CD8-positive, alpha-beta memory T cell (primary cell): ENCODE data around the gene ICAM2. TPM values are rescaled to one million over a fixed set of nuclear protein-coding genes. Genes with fewer than 3 reads are reported as not detected.
A peak's percentile ranks its signal among the peaks of the same experiment; 100 is the strongest.
"Not testable (repeated sequence)": the region's sequence is repeated elsewhere in the genome, so short reads cannot be mapped to it uniquely, and the experiment has no call there.

Experiments used
- CTCF ChIA-PET: fragments of 350-600 bp; sonication (Branson Sonifier 250); formaldehyde crosslinking; loops from one replicate; lab custom pipeline; 2021; ENCODE audit warnings: antibody characterized with exemption; lab: Charles Lee
- POLR2A ChIA-PET: fragments of 350-600 bp; sonication (Branson Sonifier 250); formaldehyde crosslinking; loops from one replicate; lab custom pipeline; 2021; ENCODE audit warnings: antibody characterized with exemption; lab: Charles Lee
- DNase-seq, 5 donors: peaks; one replicate each; pipeline versions ENCODE4 v3.0.0 to v3.0.0-alpha.2; 2020 to 2022; ENCODE audit warnings: mixed read lengths in 1 of 5
- H3K27ac ChIP-seq: one replicate; pipeline ENCODE4 v1.7.0; 2013; ENCODE audit warnings: low read depth, mild to moderate bottlenecking, low read length, moderate library complexity
- H3K27me3 ChIP-seq: 2 replicates; pipeline ENCODE4 v1.7.0; 2013; ENCODE audit warnings: low read length, mild to moderate bottlenecking; ENCODE audit not compliant: insufficient read depth, poor library complexity, severe bottlenecking
- H3K36me3 ChIP-seq: 2 replicates; pipeline ENCODE4 v1.7.0; 2013; ENCODE audit warnings: mild to moderate bottlenecking, low read length, moderate library complexity; ENCODE audit not compliant: insufficient read depth
- H3K4me1 ChIP-seq: 2 replicates; pipeline ENCODE4 v1.7.0; 2013; ENCODE audit warnings: mild to moderate bottlenecking, low read length, moderate library complexity; ENCODE audit not compliant: insufficient read depth
- H3K4me3 ChIP-seq: 2 replicates; pipeline ENCODE4 v1.7.0; 2013; ENCODE audit warnings: mild to moderate bottlenecking, low read length
- H3K9me3 ChIP-seq: 2 replicates; pipeline ENCODE4 v1.7.0; 2013; ENCODE audit warnings: mild to moderate bottlenecking, low read length
- H3K27ac Mint-ChIP-seq, 8 donors: one replicate each; pipeline ENCODE4 v1.8.0; 2020 to 2021; ENCODE audit warnings: mixed read lengths in 8 of 8, mild to moderate bottlenecking in 6 of 8, inconsistent platforms in 3 of 8, moderate library complexity in 3 of 8
- H3K27me3 Mint-ChIP-seq, 2 donors: one replicate each; pipeline ENCODE4 v1.8.0; 2020 to 2021; ENCODE audit warnings: mixed read lengths in 2 of 2, mild to moderate bottlenecking in 1 of 2, moderate library complexity in 1 of 2
- H3K36me3 Mint-ChIP-seq, 3 donors: one replicate each; pipeline ENCODE4 v1.8.0; 2020 to 2021; ENCODE audit warnings: mixed read lengths in 3 of 3, inconsistent platforms in 1 of 3, mild to moderate bottlenecking in 1 of 3
- H3K4me1 Mint-ChIP-seq, 3 donors: one replicate each; pipeline ENCODE4 v1.8.0; 2020 to 2021; ENCODE audit warnings: mixed read lengths in 3 of 3, inconsistent platforms in 1 of 3, mild to moderate bottlenecking in 1 of 3
- H3K4me3 Mint-ChIP-seq, 7 donors: one replicate each; pipeline ENCODE4 v1.8.0; 2020 to 2021; ENCODE audit warnings: mixed read lengths in 7 of 7, mild to moderate bottlenecking in 6 of 7, moderate library complexity in 4 of 7, inconsistent platforms in 2 of 7
- H3K9me3 Mint-ChIP-seq, 5 donors: one replicate each; pipeline ENCODE4 v1.8.0; 2020 to 2022; ENCODE audit warnings: mixed read lengths in 5 of 5, mild to moderate bottlenecking in 3 of 5, moderate library complexity in 2 of 5, inconsistent platforms in 1 of 5
- polyA plus RNA-seq: library from polyadenylated mRNA; unstranded; fragments of 300-500 nt; fragmentation: Illumina TruSeq; gene quantifications from one replicate; pipeline ENCODE4 v1.2.3, GENCODE V29; 2021
- total RNA-seq, 2 experiments: library from RNA; stranded (reverse); gene quantifications; one replicate each; pipeline ENCODE4 v1.2.3, GENCODE V29; 2021

Gene ICAM2
- total and polyA plus RNA-seq, 3 experiments from 2014 or later = 77.4 to 301 (median 80.7) TPM

DNA sequence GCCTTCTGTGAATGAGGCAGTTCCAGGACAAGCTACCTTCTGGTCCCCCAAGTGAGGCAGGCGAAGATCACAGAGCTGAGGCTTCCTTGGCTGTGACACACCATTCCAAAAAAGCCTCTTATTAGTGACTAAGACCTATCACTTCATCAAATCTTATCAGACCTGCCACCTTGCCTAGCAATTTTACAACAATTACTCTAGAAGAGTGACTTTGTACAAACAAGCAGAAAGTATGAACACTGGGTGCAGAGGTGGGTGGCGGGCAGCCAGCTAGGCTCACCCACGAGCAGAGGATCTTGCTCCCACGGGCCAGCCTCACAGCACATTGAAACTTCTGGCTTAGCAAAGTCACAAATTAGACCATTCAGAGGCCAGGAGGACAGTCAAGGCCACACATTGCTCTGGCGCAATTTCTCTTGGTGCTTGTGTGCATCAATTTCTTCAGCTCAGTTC lies 2.2 kb upstream of the ICAM2 start:
- Mint-ChIP-seq H3K4me1 (peaks cover 60 to 85% (median 67%) of the 10 kb centered on the region in 3 donors), H3K36me3 (peaks cover 0 to 10% (median 3%) of the 10 kb centered on the region in 3 donors), H3K27ac (peak overlapping the region; percentile 89 to 100 (median 99)), H3K4me3 (peak overlapping the region; percentile 58 to 87 (median 66)), H3K9me3 (peaks cover 0 to 2% (median 2%) of the 10 kb centered on the region in 5 donors), H3K27me3 (peaks cover 0 to 5% of the 10 kb centered on the region in 2 donors)
- no peak for DNase-seq
- CTCF ChIA-PET = interaction anchor here (0.8 to 15.0 kb wide), 4 partner anchors 28 to 111 kb away, joined by 3 to 246 read pairs (median 20); partner anchors contain the start of genes GH1 and PRR29
- H3K36me3 ChIP-seq = no peaks in the 10 kb centered on the region
- H3K27ac ChIP-seq = no peak overlapping the region
- no peak overlapping the region for H3K4me3 ChIP-seq
- H3K9me3 ChIP-seq = no peaks in the 10 kb centered on the region
- peaks cover 79% of the 10 kb centered on the region for H3K4me1 ChIP-seq
- POLR2A ChIA-PET = interaction anchor here (0.7 to 3.0 kb wide), 4 partner anchors 29 to 111 kb away, joined by 3 to 15 read pairs (median 5); partner anchors contain the start of gene ERN1
- no peaks in the 10 kb centered on the region for H3K27me3 ChIP-seq

DNA sequence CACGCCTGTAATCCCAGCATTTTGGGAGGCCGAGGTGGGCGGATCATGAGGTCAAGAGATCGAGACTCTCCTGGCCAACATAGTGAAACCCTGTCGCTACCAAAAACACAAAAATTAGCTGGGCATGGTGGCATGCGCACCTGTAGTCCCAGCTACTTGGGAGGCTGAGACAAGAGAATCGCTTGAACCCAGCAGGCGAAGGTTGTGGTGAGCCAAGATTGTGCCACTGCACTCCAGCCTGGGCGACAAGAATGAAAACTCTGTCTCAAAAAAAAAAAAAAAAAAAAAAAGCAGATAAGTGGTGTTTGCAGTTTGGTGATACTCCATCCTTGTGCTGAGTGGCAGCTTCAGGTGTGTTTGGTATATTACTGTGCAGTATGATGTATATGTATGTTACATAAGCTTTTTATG lies 877 bp downstream of the ICAM2 start:
- peak overlapping the region; percentile 96 to 100 (median 98) for H3K4me3 Mint-ChIP-seq
- peaks cover 66 to 89% (median 72%) of the 10 kb centered on the region in 3 donors for H3K4me1 Mint-ChIP-seq
- not testable (repeated sequence) for H3K9me3 Mint-ChIP-seq, H3K36me3 ChIP-seq, H3K27me3 Mint-ChIP-seq, H3K9me3 ChIP-seq, H3K27me3 ChIP-seq
- Histone ChIP-seq H3K27ac (peak overlapping the region; percentile 90), H3K4me3 (peak overlapping the region; percentile 83), H3K4me1 (peaks cover 80% of the 10 kb centered on the region)
- peak overlapping the region; percentile 99 to 100 (median 100) for H3K27ac Mint-ChIP-seq
- CTCF ChIA-PET = interaction anchor here (0.6 to 15.0 kb wide), 20 partner anchors 9 to 475 kb away, joined by 3 to 246 read pairs (median 5); partner anchors contain the start of genes CD79B, ERN1, GH1 and PRR29
- peak in 1 of 5 donors; percentile 54 for DNase-seq
- POLR2A ChIA-PET = interaction anchor here (0.7 to 2.6 kb wide), 13 partner anchors 9 to 319 kb away, joined by 3 to 67 read pairs (median 12); partner anchors contain the start of genes ERN1 and PRR29
- peaks cover 0 to 11% (median 6%) of the 10 kb centered on the region in 3 donors for H3K36me3 Mint-ChIP-seq

DNA sequence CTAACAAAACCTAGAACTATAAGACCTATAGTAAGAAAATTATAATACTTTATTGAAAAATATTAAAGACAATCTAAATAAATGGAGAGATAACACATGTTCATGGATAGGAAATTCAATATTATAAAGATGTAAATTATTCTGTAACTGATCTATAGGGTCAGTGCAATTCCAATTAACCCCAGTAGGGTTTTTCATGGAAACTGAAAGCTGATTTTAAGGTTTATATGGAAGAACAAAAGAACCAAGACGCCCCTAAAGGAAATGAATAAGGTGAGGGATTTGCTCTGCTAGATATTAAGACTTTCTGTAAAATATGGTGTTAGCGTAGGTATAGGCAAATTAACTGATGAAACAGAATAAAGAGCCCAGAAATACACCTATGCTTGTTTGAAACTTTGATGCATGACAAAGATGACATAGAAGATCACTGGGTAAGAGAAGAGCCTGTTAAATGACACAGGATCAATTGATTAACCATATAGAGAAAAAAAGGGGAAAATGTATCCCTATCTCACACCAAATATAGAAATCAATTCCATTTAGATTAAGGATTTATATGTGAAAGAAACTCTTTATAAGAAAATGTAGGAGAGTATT lies 3.0 kb downstream of the ICAM2 start:
- Mint-ChIP-seq H3K4me3 (peak overlapping the region; percentile 93 to 100 (median 98)), H3K9me3 (peaks cover 0 to 2% (median 2%) of the 10 kb centered on the region in 5 donors), H3K27me3 (peaks cover 0 to 7% of the 10 kb centered on the region in 2 donors), H3K36me3 (peaks cover 0 to 13% (median 6%) of the 10 kb centered on the region in 3 donors), H3K4me1 (peaks cover 68 to 89% (median 74%) of the 10 kb centered on the region in 3 donors), H3K27ac (peak overlapping the region; percentile 77 to 100 (median 98))
- H3K27ac ChIP-seq = no peak overlapping the region
- POLR2A ChIA-PET = interaction anchor here (0.6 to 1.9 kb wide), 5 partner anchors 8 to 128 kb away, joined by 3 to 14 read pairs (median 5); partner anchors contain the start of gene PRR29
- CTCF ChIA-PET = interaction anchor here (0.9 to 3.1 kb wide), 11 partner anchors 10 to 116 kb away, joined by 3 to 45 read pairs (median 4); partner anchors contain the start of gene PRR29
- no peaks in the 10 kb centered on the region for H3K9me3 ChIP-seq
- DNase-seq = peak in 1 of 5 donors; percentile 34
- H3K4me3 ChIP-seq = peak overlapping the region; percentile 59
- no peaks in the 10 kb centered on the region for H3K36me3 ChIP-seq
- no peaks in the 10 kb centered on the region for H3K27me3 ChIP-seq
- peaks cover 79% of the 10 kb centered on the region for H3K4me1 ChIP-seq

GRCh38 chr17:64016974-64017373 lies 3.5 kb downstream of the ICAM2 start:
- Histone ChIP-seq H3K4me3 (peak overlapping the region; percentile 65), H3K27me3 (no peaks in the 10 kb centered on the region), H3K4me1 (peaks cover 78% of the 10 kb centered on the region), H3K27ac (peak overlapping the region; percentile 43), H3K9me3 (no peaks in the 10 kb centered on the region), H3K36me3 (no peaks in the 10 kb centered on the region)
- Mint-ChIP-seq H3K4me3 (peak overlapping the region; percentile 76 to 98 (median 93)), H3K36me3 (peaks cover 0 to 14% (median 6%) of the 10 kb centered on the region in 3 donors), H3K27me3 (peaks cover 0 to 7% of the 10 kb centered on the region in 2 donors), H3K9me3 (peaks cover 0 to 2% (median 2%) of the 10 kb centered on the region in 5 donors), H3K4me1 (peaks cover 65 to 88% (median 71%) of the 10 kb centered on the region in 3 donors), H3K27ac (peak overlapping the region; percentile 91 to 100 (median 95))
- ChIA-PET POLR2A (interaction anchor here (0.7 to 1.9 kb wide), 4 partner anchors 8 to 129 kb away, joined by 3 to 14 read pairs (median 4); partner anchors contain the start of genes ERN1 and PRR29), CTCF (interaction anchor here (0.8 to 3.1 kb wide), 13 partner anchors 10 to 106 kb away, joined by 3 to 45 read pairs (median 4); partner anchors contain the start of genes CSHL1 and PRR29)
- no peak for DNase-seq

DNA sequence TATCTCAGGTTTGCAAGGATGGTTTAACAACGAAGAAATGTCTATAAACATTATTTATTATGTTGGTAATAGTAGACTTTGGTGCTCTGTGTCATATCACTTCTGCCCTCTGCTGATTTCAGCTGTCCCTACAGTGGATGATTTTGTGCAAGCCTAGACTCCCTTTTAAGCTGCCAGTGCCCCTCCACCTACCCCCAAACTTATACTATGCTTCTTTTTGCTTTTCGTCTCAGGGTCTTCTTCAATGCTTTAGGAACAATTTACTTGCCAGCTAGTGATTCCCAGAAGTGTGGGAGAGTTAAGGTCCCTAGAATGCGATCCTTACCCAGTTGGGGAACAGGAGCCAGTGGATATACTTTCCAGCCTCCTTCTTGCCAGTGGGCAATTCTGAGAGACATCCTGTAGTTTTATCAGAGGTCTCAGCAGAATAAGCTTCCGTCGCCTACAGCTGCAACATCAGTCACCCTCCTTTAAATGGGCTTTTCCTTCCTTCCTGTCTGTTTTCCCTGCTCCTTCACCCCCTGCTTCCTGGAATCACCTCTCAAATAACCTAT lies 4.1 kb downstream of the ICAM2 start:
- Histone ChIP-seq H3K27me3 (no peaks in the 10 kb centered on the region), H3K36me3 (no peaks in the 10 kb centered on the region), H3K9me3 (no peaks in the 10 kb centered on the region), H3K27ac (peak overlapping the region; percentile 43), H3K4me1 (peaks cover 78% of the 10 kb centered on the region), H3K4me3 (peak overlapping the region; percentile 65)
- peaks cover 0 to 20% (median 8%) of the 10 kb centered on the region in 3 donors for H3K36me3 Mint-ChIP-seq
- peak overlapping the region; percentile 76 to 98 (median 93) for H3K4me3 Mint-ChIP-seq
- H3K27me3 Mint-ChIP-seq = peaks cover 0 to 7% of the 10 kb centered on the region in 2 donors
- peaks cover 0 to 2% (median 2%) of the 10 kb centered on the region in 5 donors for H3K9me3 Mint-ChIP-seq
- H3K27ac Mint-ChIP-seq = peak overlapping the region; percentile 91 to 100 (median 95)
- peak in 1 of 5 donors; percentile 33 for DNase-seq
- ChIA-PET POLR2A (interaction anchor here (0.7 to 1.9 kb wide), 4 partner anchors 9 to 129 kb away, joined by 3 to 14 read pairs (median 4); partner anchors contain the start of genes ERN1 and PRR29), CTCF (interaction anchor here (0.8 to 3.1 kb wide), 14 partner anchors 11 to 105 kb away, joined by 3 to 45 read pairs (median 4); partner anchors contain the start of genes CSHL1 and PRR29)
- peaks cover 69 to 89% (median 73%) of the 10 kb centered on the region in 3 donors for H3K4me1 Mint-ChIP-seq

- no peak for DNase-seq
- Histone ChIP-seq H3K27ac (no peak overlapping the region), H3K4me3 (peak overlapping the region; percentile 45), H3K4me1 (peaks cover 80% of the 10 kb centered on the region), H3K27me3 (no peaks in the 10 kb centered on the region), H3K9me3 (no peaks in the 10 kb centered on the region), H3K36me3 (no peaks in the 10 kb centered on the region)
- H3K27me3 Mint-ChIP-seq = peaks cover 0 to 3% of the 10 kb centered on the region in 2 donors
- peaks cover 0 to 26% (median 8%) of the 10 kb centered on the region in 3 donors for H3K36me3 Mint-ChIP-seq
- peak overlapping the region; percentile 64 to 96 (median 91) for H3K4me3 Mint-ChIP-seq
- peaks cover 0 to under 1% (median 0%) of the 10 kb centered on the region in 5 donors for H3K9me3 Mint-ChIP-seq
- peak overlapping the region; percentile 81 to 100 (median 97) for H3K27ac Mint-ChIP-seq
- ChIA-PET POLR2A (no interaction called here), CTCF (no interaction called here)
- peaks cover 71 to 89% (median 75%) of the 10 kb centered on the region in 3 donors for H3K4me1 Mint-ChIP-seq
Observed at GRCh38 chr17:64015447-64015846, 5.0 kb downstream of the ICAM2 start.
